ENCODE data around the gene HOXC10.
A peak's percentile ranks its signal among the peaks of the same experiment; 100 is the strongest.

HOXC10 gene

DNA sequence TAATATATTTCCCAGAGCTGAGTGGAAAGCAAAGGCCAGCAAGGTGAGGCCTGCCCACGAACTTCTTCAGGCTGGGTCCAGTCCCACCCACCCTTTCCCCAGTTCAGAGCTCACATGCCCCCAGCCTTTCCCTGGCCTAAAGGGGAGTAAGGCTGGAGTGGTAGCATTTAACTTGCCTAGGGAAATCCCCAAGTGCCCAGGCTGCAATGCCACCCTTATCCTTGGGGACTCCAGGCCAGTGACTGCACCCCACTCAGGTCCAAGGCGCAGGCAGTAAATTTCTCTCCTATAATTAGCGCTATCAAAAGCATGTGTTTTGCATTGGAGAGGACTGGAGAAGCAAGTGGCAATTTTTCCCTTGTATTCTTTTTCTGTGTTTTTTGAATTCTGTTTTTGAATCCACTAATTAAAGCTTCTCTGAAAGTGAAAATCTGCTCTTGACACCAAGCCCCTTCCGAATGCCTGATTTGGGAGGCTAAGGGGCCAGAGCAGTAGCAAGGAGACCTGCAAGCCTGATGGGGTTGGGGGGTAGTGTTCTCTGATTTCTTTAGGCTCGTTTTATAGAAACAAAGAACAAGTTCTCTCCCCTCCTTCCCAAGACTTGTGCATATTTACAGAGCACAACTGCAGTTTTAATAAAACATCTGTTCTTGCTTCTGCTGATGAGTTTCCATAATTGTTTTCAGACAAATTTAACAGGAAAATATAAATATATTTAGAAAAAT lies 39.8 kb downstream of the HOXC10 start:
- TF ChIP-seq CTCF (IDR thresholded peaks at IDR 0.05; ENCODE audit: low read depth, low read length), result no peak
- H3K4me3 ChIP-seq (replicated peaks in 1 of 2; ENCODE audit: low read depth in 2 of 2, low read length in 2 of 2), result no peak overlapping the region
- DNase-seq (ENCODE audit: low read depth in 2 of 2), result no peak

- no peak overlapping the region for H3K4me3 ChIP-seq (replicated peaks in 1 of 2; ENCODE audit: low read depth in 2 of 2, low read length in 2 of 2)
- no peak for DNase-seq (ENCODE audit: low read depth in 2 of 2)
- TF ChIP-seq CTCF (IDR thresholded peaks at IDR 0.05; ENCODE audit: low read depth, low read length), result no peak
Observed at GRCh38 chr12:54025499-54026405, 40.8 kb downstream of the HOXC10 start.

DNA sequence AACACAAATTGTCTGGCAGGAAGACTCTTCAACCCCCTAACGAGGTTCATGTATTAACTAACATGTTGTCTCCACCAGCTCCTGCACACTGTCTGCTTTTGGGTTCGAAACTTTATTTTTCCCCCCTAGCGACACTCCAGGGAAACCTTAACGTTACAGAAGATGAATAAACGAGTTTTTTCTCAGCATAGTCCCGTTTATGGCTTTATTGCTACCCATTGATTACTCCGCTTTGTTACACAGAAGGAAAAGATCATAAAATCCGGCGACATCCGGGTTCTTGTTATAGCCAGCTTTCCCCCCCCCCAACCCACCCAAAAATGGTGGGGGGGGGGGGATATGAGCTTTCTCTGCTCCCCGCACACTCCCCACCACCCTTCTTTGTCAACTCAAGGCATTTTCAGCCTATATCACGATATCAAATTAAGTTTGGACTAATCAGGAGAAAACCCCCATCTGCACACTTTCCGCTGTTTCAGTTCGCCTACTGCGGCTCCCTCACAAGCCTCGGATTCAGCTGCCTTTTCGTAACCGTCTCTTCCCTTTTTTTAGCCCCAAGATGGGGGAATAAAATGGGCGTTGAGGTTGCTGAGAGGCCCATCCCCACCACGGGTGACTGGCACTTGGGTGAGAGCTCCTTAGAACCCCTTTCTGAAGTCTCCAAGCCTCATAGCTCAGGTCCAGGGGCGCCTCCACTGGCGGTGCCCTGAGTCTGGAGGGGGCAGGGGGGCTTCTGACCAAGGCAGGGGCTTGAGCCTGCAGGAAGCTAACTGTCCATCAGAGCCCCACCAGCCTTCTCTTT lies 41.9 kb downstream of the HOXC10 start:
- DNase-seq (ENCODE audit: low read depth in 2 of 2), result no peak
- TF ChIP-seq CTCF (IDR thresholded peaks at IDR 0.05; ENCODE audit: low read depth, low read length), result no peak
- H3K4me3 ChIP-seq (replicated peaks in 1 of 2; ENCODE audit: low read depth in 2 of 2, low read length in 2 of 2), result no peak overlapping the region

DNA sequence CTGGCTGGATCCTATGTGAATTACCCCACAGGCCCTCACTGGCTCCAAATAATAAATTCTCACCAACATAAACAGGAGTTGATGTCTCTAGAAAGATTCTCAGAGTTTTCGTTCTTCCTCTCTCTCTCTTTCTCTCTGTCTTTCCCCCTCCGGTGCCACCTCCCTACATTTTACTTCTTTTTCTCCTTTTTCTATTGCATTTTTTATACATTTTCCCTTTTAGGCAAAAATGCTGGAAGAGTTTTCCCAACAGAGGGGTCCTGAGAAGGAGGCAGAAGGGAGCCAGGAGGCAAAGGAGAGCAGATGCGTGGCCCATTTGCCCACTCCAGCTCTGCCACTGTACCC lies 42.5 kb downstream of the HOXC10 start:
- no peak for TF ChIP-seq CTCF (IDR thresholded peaks at IDR 0.05; ENCODE audit: low read depth, low read length)
- no peak overlapping the region for H3K4me3 ChIP-seq (replicated peaks in 1 of 2; ENCODE audit: low read depth in 2 of 2, low read length in 2 of 2)
- DNase-seq (ENCODE audit: low read depth in 2 of 2), result no peak

GRCh38 chr12:54028314-54029201 lies 43.6 kb downstream of the HOXC10 start, which contains the start of gene HOXC6:
HOXC6 (plus strand) TSS chr12:54028440; CDS start chr12:54028522, 82 bp downstream.
- DNase-seq (ENCODE audit: low read depth in 2 of 2), result peak in 1 of 2 donors; percentile 7
- H3K4me3 ChIP-seq (replicated peaks in 1 of 2; ENCODE audit: low read depth in 2 of 2, low read length in 2 of 2), result no peak within 1 kb of the TSS
- no peak for TF ChIP-seq CTCF (IDR thresholded peaks at IDR 0.05; ENCODE audit: low read depth, low read length)

All from cardiac fibroblast (primary cell).